Activated naive CD8-positive, alpha-beta T cell treated with anti-CD3 and anti-CD28 coated beads, Interleukin-2, amount 50 U/mL, for 16 hours (primary cell): ENCODE results near the gene TPPP2.
"Not testable (repeated sequence)": the region's sequence is repeated elsewhere in the genome, so short reads cannot be mapped to it uniquely, and the experiment has no call there.

Experiments
- DNase-seq: peaks from one replicate; pipeline ENCODE4 v3.0.0-alpha.2; 2020; ENCODE audit warnings: low read depth, low spot score

The TPPP2 gene

GRCh38 chr14:21037156-21037555 is 7.1 kb downstream of the TPPP2 start:
- DNase-seq, result no peak

GRCh38 chr14:21038441-21039422 is 8.7 kb downstream of the TPPP2 start:
- DNase-seq, result no peak

- DNase-seq, result no peak
These were observed 9.8 kb downstream of the TPPP2 start for GRCh38 chr14:21039585-21040369.

- no peak for DNase-seq
These were observed 10.4 kb downstream of the TPPP2 start for GRCh38 chr14:21040370-21040925.

- not testable (repeated sequence) for DNase-seq
These were observed 10.9 kb downstream of the TPPP2 start for GRCh38 chr14:21040941-21041340.

GRCh38 chr14:21041676-21042433 is 11.8 kb downstream of the TPPP2 start, which contains the start of gene RNASE7:
RNASE7 (plus strand) TSS chr14:21042362; CDS start chr14:21042993, 631 bp downstream.
- no peak for DNase-seq

GRCh38 chr14:21042918-21043317 is 12.9 kb downstream of the TPPP2 start:
- no peak for DNase-seq

- DNase-seq, result no peak
These were observed 13.5 kb downstream of the TPPP2 start for GRCh38 chr14:21043387-21043973.

- no peak for DNase-seq
These were observed 14.1 kb downstream of the TPPP2 start for GRCh38 chr14:21043974-21044618.

GRCh38 chr14:21047378-21047781 is 17.4 kb downstream of the TPPP2 start:
- no peak for DNase-seq

GRCh38 chr14:21048638-21049037 is 18.6 kb downstream of the TPPP2 start:
- DNase-seq, result no peak

GRCh38 chr14:21049271-21049673 is 19.3 kb downstream of the TPPP2 start:
- DNase-seq, result no peak

- DNase-seq, result no peak
These were observed 20.6 kb downstream of the TPPP2 start for GRCh38 chr14:21050597-21050996.

- no peak for DNase-seq
These were observed 23.4 kb downstream of the TPPP2 start for GRCh38 chr14:21053184-21054122.

GRCh38 chr14:21054123-21054767 is 24.2 kb downstream of the TPPP2 start:
- DNase-seq, result no peak

GRCh38 chr14:21054768-21055145 is 24.7 kb downstream of the TPPP2 start:
- DNase-seq, result no peak

GRCh38 chr14:21055432-21056117 is 25.6 kb downstream of the TPPP2 start:
- DNase-seq, result no peak

GRCh38 chr14:21056520-21057163 is 26.6 kb downstream of the TPPP2 start:
- DNase-seq, result no peak
